Measurements from ENCODE around the gene GPR108. TPM values are rescaled to one million over a fixed set of nuclear protein-coding genes. Genes with fewer than 3 reads are reported as not detected.

GPR108 gene
- total and polyA plus RNA-seq, 2 of the 8 experiments (the other 6 are each of a cell fraction or from before 2014, with no cell fraction given), result 34.9 to 46.0 TPM

DNA sequence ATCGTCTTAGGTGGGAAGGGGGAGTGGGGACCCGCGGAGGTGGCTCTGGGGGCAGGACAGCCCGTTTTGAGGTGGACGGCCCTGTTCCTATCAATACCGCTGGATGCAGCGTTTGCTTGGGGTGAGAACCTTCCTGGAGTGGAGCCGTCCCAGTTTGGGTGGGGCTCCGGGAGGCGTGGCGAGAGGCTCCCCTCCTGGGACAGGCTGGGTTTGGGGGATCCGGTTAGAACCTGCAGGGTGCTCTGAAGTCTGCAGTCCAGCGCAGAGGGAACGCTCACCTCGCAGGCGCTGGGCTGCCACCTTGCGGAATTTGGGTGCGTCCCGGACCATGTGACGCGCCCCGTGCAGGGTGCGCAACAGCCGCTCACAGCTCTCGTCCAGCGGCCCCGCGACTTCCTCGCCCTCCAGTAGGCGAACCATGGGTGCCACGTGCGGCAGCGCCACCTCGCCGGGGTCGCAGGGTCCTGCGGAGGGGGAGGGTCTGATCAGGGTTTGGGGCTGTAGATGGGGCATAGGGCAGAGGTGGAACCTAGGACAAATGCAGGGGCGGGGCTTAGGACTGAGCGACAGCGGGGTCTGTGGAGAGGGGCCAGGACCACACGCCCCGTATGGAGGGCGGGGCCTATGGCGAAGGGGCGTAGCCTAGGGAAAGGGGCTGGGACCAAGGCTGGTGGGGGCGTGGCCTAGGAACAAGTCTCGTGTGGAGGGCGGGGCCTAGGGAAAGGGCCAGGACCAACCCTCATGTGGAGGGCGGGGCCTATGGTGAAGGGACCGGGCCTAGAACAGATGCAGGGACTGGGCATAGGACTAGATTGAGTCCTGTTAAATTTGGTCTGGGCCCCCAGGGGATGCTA, 16.0 kb upstream of the GPR108 start (continued):
- TF ChIP-seq POU5F1 (IDR thresholded peaks at IDR 0.05; ENCODE audit: low read depth, low read length), result no peak
